ENCODE results near the gene CDK11B.

The CDK11B gene

DNA sequence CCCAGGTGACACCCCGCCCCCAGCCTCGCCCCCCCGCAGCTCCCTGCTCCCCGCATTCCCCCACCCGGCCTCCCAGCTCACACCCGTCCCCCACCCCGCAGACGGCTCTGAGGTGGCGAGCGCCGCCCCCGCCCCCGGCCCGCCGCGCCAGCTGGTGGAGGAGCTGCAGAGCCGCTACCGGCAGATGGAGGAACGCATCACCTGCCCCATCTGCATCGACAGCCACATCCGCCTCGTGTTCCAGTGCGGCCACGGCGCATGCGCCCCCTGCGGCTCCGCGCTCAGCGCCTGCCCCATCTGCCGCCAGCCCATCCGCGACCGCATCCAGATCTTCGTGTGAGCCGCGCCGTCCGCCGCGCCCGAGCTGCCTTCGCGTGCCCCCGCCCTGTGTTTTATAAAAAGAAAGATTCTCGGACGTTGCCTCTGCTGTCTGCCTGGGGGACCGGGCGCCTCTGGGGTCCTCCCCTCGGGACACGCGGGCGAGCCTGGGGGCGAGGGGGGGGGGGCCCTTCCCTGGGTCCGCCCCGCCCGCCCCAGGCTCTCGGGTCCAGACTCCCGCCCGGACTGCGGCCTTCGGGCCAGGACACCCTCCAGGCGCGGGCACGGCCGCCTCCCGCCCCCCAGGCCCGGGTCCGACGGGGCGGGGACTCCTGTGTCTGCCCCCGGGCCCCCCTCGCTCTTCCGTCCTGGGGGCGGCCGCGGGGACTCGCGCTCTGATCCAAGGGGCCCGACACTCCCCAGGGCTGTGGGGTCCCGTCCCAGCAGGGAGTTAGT, 28.4 kb downstream of the CDK11B start:
- DNase-seq (ENCODE audit: low read depth), result peak; percentile 57
- TF ChIP-seq CTCF (IDR thresholded peaks at IDR 0.05; ENCODE audit: low read length, missing control alignments), result no peak
- H3K4me3 ChIP-seq (replicated peaks; ENCODE audit: low read depth, low read length), result no peak overlapping the region

DNA sequence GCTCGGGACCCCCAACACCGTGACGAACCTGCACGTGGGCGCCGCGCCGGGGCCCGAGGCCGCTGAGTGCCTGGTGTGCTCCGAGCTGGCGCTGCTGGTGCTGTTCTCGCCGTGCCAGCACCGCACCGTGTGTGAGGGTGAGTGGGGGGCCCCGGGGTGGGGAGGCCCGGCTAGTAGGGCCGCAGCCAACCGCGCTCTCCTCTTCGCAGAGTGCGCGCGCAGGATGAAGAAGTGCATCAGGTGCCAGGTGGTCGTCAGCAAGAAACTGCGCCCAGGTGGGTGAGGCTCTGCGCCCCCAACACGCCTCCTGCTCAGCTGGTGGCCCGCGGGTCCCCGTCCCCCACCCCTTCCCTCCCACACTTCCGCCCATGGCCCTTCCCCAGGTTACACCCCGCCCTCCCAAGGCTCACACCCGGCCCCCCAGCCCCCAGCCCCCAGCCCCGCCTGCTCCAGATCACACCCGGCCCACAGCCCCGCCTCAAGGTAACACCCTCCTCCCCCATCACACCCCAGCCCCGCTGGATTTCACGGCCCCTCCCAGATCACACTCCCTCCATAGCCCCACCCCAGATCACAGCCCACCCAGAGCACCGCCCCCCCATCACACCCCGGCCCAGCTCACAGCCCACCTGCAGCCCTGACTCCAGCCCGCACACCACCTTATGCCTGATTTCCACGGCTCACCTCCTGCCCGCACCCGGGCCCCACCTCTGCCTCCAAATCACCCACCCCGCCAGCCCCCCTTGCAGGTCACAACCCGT, 29.2 kb downstream of the CDK11B start:
- no peak overlapping the region for H3K4me3 ChIP-seq (replicated peaks; ENCODE audit: low read depth, low read length)
- no peak for TF ChIP-seq CTCF (IDR thresholded peaks at IDR 0.05; ENCODE audit: low read length, missing control alignments)
- DNase-seq (ENCODE audit: low read depth), result no peak

DNA sequence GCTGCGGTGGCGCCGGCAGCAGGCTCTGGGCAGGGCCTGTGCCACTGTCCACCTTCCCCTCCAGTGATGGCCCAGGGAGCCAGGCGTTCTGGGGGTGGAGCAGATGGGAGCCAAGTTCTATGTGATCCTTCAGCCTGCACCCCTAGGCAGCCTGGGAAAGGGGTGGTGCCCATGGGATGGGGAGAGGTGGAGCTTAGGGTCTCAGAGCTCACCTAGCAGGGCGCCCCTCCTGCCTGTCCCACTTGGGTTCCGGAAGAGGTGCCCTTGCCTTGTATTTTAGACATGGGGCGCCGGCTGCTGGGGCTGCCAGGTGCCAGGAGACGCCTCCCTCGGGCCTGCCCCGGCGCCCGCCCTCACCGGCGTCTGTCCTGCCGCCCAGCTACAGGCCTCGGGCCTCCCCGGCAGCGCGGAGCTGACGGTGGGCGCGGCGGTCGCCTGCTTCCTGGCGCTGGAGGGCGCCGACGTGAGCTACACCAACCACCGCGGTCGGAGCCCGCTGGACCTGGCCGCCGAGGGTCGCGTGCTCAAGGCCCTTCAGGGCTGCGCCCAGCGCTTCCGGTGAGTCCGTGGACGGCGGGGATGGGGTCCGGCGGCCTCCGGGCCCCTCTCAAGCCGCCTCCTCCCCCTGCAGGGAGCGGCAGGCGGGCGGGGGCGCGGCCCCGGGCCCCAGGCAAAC, 29.9 kb downstream of the CDK11B start:
- H3K4me3 ChIP-seq (replicated peaks; ENCODE audit: low read depth, low read length), result no peak overlapping the region
- no peak for TF ChIP-seq CTCF (IDR thresholded peaks at IDR 0.05; ENCODE audit: low read length, missing control alignments)
- no peak for DNase-seq (ENCODE audit: low read depth)

GRCh38 chr1:1627829-1628753, 30.7 kb downstream of the CDK11B start:
- TF ChIP-seq CTCF (IDR thresholded peaks at IDR 0.05; ENCODE audit: low read length, missing control alignments), result no peak
- H3K4me3 ChIP-seq (replicated peaks; ENCODE audit: low read depth, low read length), result no peak overlapping the region
- DNase-seq (ENCODE audit: low read depth), result no peak

- no peak for DNase-seq (ENCODE audit: low read depth)
- no peak overlapping the region for H3K4me3 ChIP-seq (replicated peaks; ENCODE audit: low read depth, low read length)
- no peak for TF ChIP-seq CTCF (IDR thresholded peaks at IDR 0.05; ENCODE audit: low read length, missing control alignments)
Observed at GRCh38 chr1:1627261-1627828, 31.5 kb downstream of the CDK11B start.

Measured in fibroblast of pulmonary artery (primary cell).